ENCODE data around the gene SEL1L2. TPM values are rescaled to one million over a fixed set of nuclear protein-coding genes. Genes with fewer than 3 reads are reported as not detected.

Gene SEL1L2
- total RNA-seq, 2 experiments from 2014 or later = not detected

- no peaks in the 10 kb centered on the region for H3K9me3 Mint-ChIP-seq
- H3K4me1 Mint-ChIP-seq = no peaks in the 10 kb centered on the region
- peaks cover 4% of the 10 kb centered on the region for H3K27me3 Mint-ChIP-seq
- no peak overlapping the region for H3K4me3 Mint-ChIP-seq
- DNase-seq = no peak
- H3K27ac Mint-ChIP-seq = no peak overlapping the region
- ChIA-PET POLR2A (no interaction called here), CTCF (no interaction called here)
- no peaks in the 10 kb centered on the region for H3K36me3 Mint-ChIP-seq (ENCODE audit: low read depth)
These were observed 138.1 kb downstream of the SEL1L2 start for GRCh38 chr20:13852306-13852705.

GRCh38 chr20:13851279-13851678, 139.1 kb downstream of the SEL1L2 start:
- no peak overlapping the region for H3K4me3 Mint-ChIP-seq
- DNase-seq = no peak
- H3K4me1 Mint-ChIP-seq = no peaks in the 10 kb centered on the region
- H3K36me3 Mint-ChIP-seq (ENCODE audit: low read depth) = no peaks in the 10 kb centered on the region
- H3K27ac Mint-ChIP-seq = no peak overlapping the region
- POLR2A ChIA-PET = interaction anchor here (0.6 kb wide), 1 partner anchor 90 kb away, joined by 9 read pairs; no protein-coding TSS in a partner anchor
- CTCF ChIA-PET = no interaction called here
- no peaks in the 10 kb centered on the region for H3K9me3 Mint-ChIP-seq
- peaks cover 4% of the 10 kb centered on the region for H3K27me3 Mint-ChIP-seq

GRCh38 chr20:13844296-13844695, 146.1 kb downstream of the SEL1L2 start:
- H3K4me3 Mint-ChIP-seq = no peak overlapping the region
- no peaks in the 10 kb centered on the region for H3K9me3 Mint-ChIP-seq
- no peak overlapping the region for H3K27ac Mint-ChIP-seq
- ChIA-PET CTCF (no interaction called here), POLR2A (no interaction called here)
- no peaks in the 10 kb centered on the region for H3K4me1 Mint-ChIP-seq
- no peaks in the 10 kb centered on the region for H3K36me3 Mint-ChIP-seq (ENCODE audit: low read depth)
- no peaks in the 10 kb centered on the region for H3K27me3 Mint-ChIP-seq
- no peak for DNase-seq

- Mint-ChIP-seq H3K4me1 (no peaks in the 10 kb centered on the region), H3K36me3 (ENCODE audit: low read depth) (no peaks in the 10 kb centered on the region), H3K4me3 (no peak overlapping the region), H3K9me3 (no peaks in the 10 kb centered on the region), H3K27ac (no peak overlapping the region), H3K27me3 (no peaks in the 10 kb centered on the region)
- DNase-seq = no peak
- ChIA-PET CTCF (interaction anchor here (1.1 kb wide), 1 partner anchor 26 kb away, joined by 3 read pairs; no protein-coding TSS in a partner anchor), POLR2A (no interaction called here)
These were observed 149.2 kb downstream of the SEL1L2 start for GRCh38 chr20:13841206-13841605.

GRCh38 chr20:13840093-13840465, 150.3 kb downstream of the SEL1L2 start:
- no peaks in the 10 kb centered on the region for H3K27me3 Mint-ChIP-seq
- no peak overlapping the region for H3K27ac Mint-ChIP-seq
- H3K36me3 Mint-ChIP-seq (ENCODE audit: low read depth) = no peaks in the 10 kb centered on the region
- no peaks in the 10 kb centered on the region for H3K9me3 Mint-ChIP-seq
- no peak overlapping the region for H3K4me3 Mint-ChIP-seq
- H3K4me1 Mint-ChIP-seq = no peaks in the 10 kb centered on the region
- POLR2A ChIA-PET = interaction anchor here (0.6 kb wide), 1 partner anchor 32 kb away, joined by 9 read pairs; no protein-coding TSS in a partner anchor
- CTCF ChIA-PET = interaction anchor here (1.1 kb wide), 1 partner anchor 25 kb away, joined by 3 read pairs; no protein-coding TSS in a partner anchor
- no peak for DNase-seq

GRCh38 chr20:13839421-13840092, 150.9 kb downstream of the SEL1L2 start:
- Mint-ChIP-seq H3K9me3 (no peaks in the 10 kb centered on the region), H3K36me3 (ENCODE audit: low read depth) (no peaks in the 10 kb centered on the region), H3K27ac (no peak overlapping the region), H3K27me3 (no peaks in the 10 kb centered on the region), H3K4me3 (no peak overlapping the region), H3K4me1 (no peaks in the 10 kb centered on the region)
- no peak for DNase-seq
- POLR2A ChIA-PET = interaction anchor here (0.6 kb wide), 1 partner anchor 32 kb away, joined by 9 read pairs; no protein-coding TSS in a partner anchor
- CTCF ChIA-PET = no interaction called here

GRCh38 chr20:13838664-13839063, 151.8 kb downstream of the SEL1L2 start:
- ChIA-PET POLR2A (no interaction called here), CTCF (no interaction called here)
- Mint-ChIP-seq H3K9me3 (no peaks in the 10 kb centered on the region), H3K27me3 (no peaks in the 10 kb centered on the region), H3K4me1 (no peaks in the 10 kb centered on the region), H3K27ac (no peak overlapping the region), H3K36me3 (ENCODE audit: low read depth) (no peaks in the 10 kb centered on the region), H3K4me3 (no peak overlapping the region)
- no peak for DNase-seq

- Mint-ChIP-seq H3K9me3 (no peaks in the 10 kb centered on the region), H3K36me3 (ENCODE audit: low read depth) (no peaks in the 10 kb centered on the region), H3K27ac (no peak overlapping the region), H3K4me3 (no peak overlapping the region), H3K27me3 (peaks cover 12% of the 10 kb centered on the region), H3K4me1 (no peaks in the 10 kb centered on the region)
- CTCF ChIA-PET = no interaction called here
- no peak for DNase-seq
- POLR2A ChIA-PET = no interaction called here
These were observed 158.9 kb downstream of the SEL1L2 start for GRCh38 chr20:13831476-13831875.

GRCh38 chr20:13825465-13825864, 164.9 kb downstream of the SEL1L2 start:
- POLR2A ChIA-PET = interaction anchor here (0.8 kb wide), 1 partner anchor 10 kb away, joined by 3 read pairs; no protein-coding TSS in a partner anchor
- Mint-ChIP-seq H3K27ac (no peak overlapping the region), H3K36me3 (ENCODE audit: low read depth) (peaks cover 4% of the 10 kb centered on the region), H3K9me3 (no peaks in the 10 kb centered on the region), H3K4me3 (no peak overlapping the region), H3K27me3 (peaks cover 7% of the 10 kb centered on the region), H3K4me1 (no peaks in the 10 kb centered on the region)
- DNase-seq = no peak
- CTCF ChIA-PET = no interaction called here

GRCh38 chr20:13824459-13824858, 166.0 kb downstream of the SEL1L2 start:
- H3K9me3 Mint-ChIP-seq = no peaks in the 10 kb centered on the region
- DNase-seq = no peak
- H3K4me3 Mint-ChIP-seq = no peak overlapping the region
- ChIA-PET CTCF (no interaction called here), POLR2A (no interaction called here)
- peaks cover 6% of the 10 kb centered on the region for H3K36me3 Mint-ChIP-seq (ENCODE audit: low read depth)
- H3K4me1 Mint-ChIP-seq = no peaks in the 10 kb centered on the region
- no peak overlapping the region for H3K27ac Mint-ChIP-seq
- peaks cover 4% of the 10 kb centered on the region for H3K27me3 Mint-ChIP-seq

GRCh38 chr20:13822459-13822858, 168.0 kb downstream of the SEL1L2 start:
- no peaks in the 10 kb centered on the region for H3K9me3 Mint-ChIP-seq
- peaks cover 4% of the 10 kb centered on the region for H3K27me3 Mint-ChIP-seq
- H3K36me3 Mint-ChIP-seq (ENCODE audit: low read depth) = peaks cover 10% of the 10 kb centered on the region
- H3K27ac Mint-ChIP-seq = no peak overlapping the region
- no peak overlapping the region for H3K4me3 Mint-ChIP-seq
- ChIA-PET CTCF (no interaction called here), POLR2A (no interaction called here)
- no peaks in the 10 kb centered on the region for H3K4me1 Mint-ChIP-seq
- DNase-seq = no peak

GRCh38 chr20:13821876-13822275, 168.5 kb downstream of the SEL1L2 start:
- H3K27me3 Mint-ChIP-seq = peaks cover under 1% of the 10 kb centered on the region
- POLR2A ChIA-PET = no interaction called here
- no peaks in the 10 kb centered on the region for H3K9me3 Mint-ChIP-seq
- no peak overlapping the region for H3K4me3 Mint-ChIP-seq
- H3K36me3 Mint-ChIP-seq (ENCODE audit: low read depth) = peaks cover 11% of the 10 kb centered on the region
- no peak overlapping the region for H3K27ac Mint-ChIP-seq
- CTCF ChIA-PET = interaction anchor here (0.5 kb wide), 1 partner anchor 74 kb away, joined by 4 read pairs; no protein-coding TSS in a partner anchor
- H3K4me1 Mint-ChIP-seq = no peaks in the 10 kb centered on the region
- no peak for DNase-seq

GRCh38 chr20:13819885-13820645, 170.3 kb downstream of the SEL1L2 start:
- POLR2A ChIA-PET = no interaction called here
- H3K36me3 Mint-ChIP-seq (ENCODE audit: low read depth) = peaks cover 21% of the 10 kb centered on the region
- no peaks in the 10 kb centered on the region for H3K9me3 Mint-ChIP-seq
- no peak overlapping the region for H3K4me3 Mint-ChIP-seq
- peak; percentile 10 for DNase-seq
- CTCF ChIA-PET = interaction anchor here (0.6 to 1.6 kb wide), 4 partner anchors 9 to 543 kb away, joined by 3 to 4 read pairs (median 3); no protein-coding TSS in a partner anchor
- H3K27me3 Mint-ChIP-seq = no peaks in the 10 kb centered on the region
- no peak overlapping the region for H3K27ac Mint-ChIP-seq
- H3K4me1 Mint-ChIP-seq = no peaks in the 10 kb centered on the region

All from activated CD4-positive, alpha-beta T cell treated with anti-CD3 and anti-CD28 coated beads, Interleukin-2, amount 10 ng/mL, durations not matched to agents 7 days and 5 days (primary cell).